H9 (cell line): ENCODE results near the gene OR4M1. TPM values are rescaled to one million over a fixed set of nuclear protein-coding genes. Genes with fewer than 3 reads are reported as not detected.

Experiments used
- DNase-seq: peaks from one replicate; pipeline ENCODE4 v3.0.0-alpha.2; 2017
- H2AFZ ChIP-seq: one replicate; pipeline ENCODE4 v1.6.1; 2013; ENCODE audit warnings: mild to moderate bottlenecking, low read length, control low read depth, moderate library complexity
- H2AK5ac ChIP-seq: 2 replicates; pipeline ENCODE4 v1.6.1; 2013; ENCODE audit warnings: low read length, control low read depth, mixed read lengths; ENCODE audit not compliant: insufficient read length
- H2BK120ac ChIP-seq: one replicate; pipeline ENCODE4 v1.6.1; 2013; ENCODE audit warnings: low read depth, mild to moderate bottlenecking, low read length, control low read depth, inconsistent platforms; ENCODE audit not compliant: poor library complexity, severe bottlenecking
- H2BK12ac ChIP-seq: 2 replicates; pipeline ENCODE4 v1.6.1; 2013; ENCODE audit warnings: low read length, control low read depth, mixed read lengths, low read depth; ENCODE audit not compliant: insufficient read length
- H2BK15ac ChIP-seq: 2 replicates; pipeline ENCODE4 v1.6.1; 2013; ENCODE audit warnings: low read depth, low read length, control low read depth
- H2BK20ac ChIP-seq: one replicate; pipeline ENCODE4 v1.6.1; 2013; ENCODE audit warnings: low read depth, mild to moderate bottlenecking, low read length, control low read depth, inconsistent platforms; ENCODE audit not compliant: poor library complexity, severe bottlenecking
- H2BK5ac ChIP-seq: 2 replicates; pipeline ENCODE4 v1.6.1; 2013; ENCODE audit warnings: low read length, control low read depth, mixed read lengths; ENCODE audit not compliant: insufficient read length
- H3K14ac ChIP-seq: 2 replicates; pipeline ENCODE4 v1.6.1; 2013; ENCODE audit warnings: low read length, control low read depth; ENCODE audit not compliant: insufficient read depth
- H3K18ac ChIP-seq: 2 replicates; pipeline ENCODE4 v1.6.1; 2013; ENCODE audit warnings: low read depth, mild to moderate bottlenecking, mixed read lengths, low read length, control low read depth; ENCODE audit not compliant: insufficient read length
- H3K23ac ChIP-seq: 2 replicates; pipeline ENCODE4 v1.6.1; 2013; ENCODE audit warnings: low read length, control low read depth, mixed read lengths, low read depth; ENCODE audit not compliant: insufficient read length
- H3K23me2 ChIP-seq: 2 replicates; pipeline ENCODE4 v1.6.1; 2013; ENCODE audit warnings: low read depth, mild to moderate bottlenecking, mixed read lengths, low read length, control low read depth; ENCODE audit not compliant: insufficient read length, poor library complexity, severe bottlenecking
- H3K27ac ChIP-seq: 2 replicates; pipeline ENCODE4 v1.5.1; 2013; ENCODE audit warnings: low read length, control low read depth, mixed read lengths, low read depth; ENCODE audit not compliant: insufficient read length
- H3K27me3 ChIP-seq: 2 replicates; pipeline ENCODE4 v1.6.1; 2013; ENCODE audit warnings: low read length, control low read depth, inconsistent platforms; ENCODE audit not compliant: insufficient read depth
- H3K4ac ChIP-seq: 2 replicates; pipeline ENCODE4 v1.6.1; 2013; ENCODE audit warnings: low read depth, mild to moderate bottlenecking, control low read depth, inconsistent platforms, low read length, moderate library complexity
- H3K4me1 ChIP-seq: 2 replicates; pipeline ENCODE4 v1.6.1; 2013; ENCODE audit warnings: low read length, control low read depth, inconsistent platforms; ENCODE audit not compliant: insufficient read depth
- H3K4me2 ChIP-seq: 2 replicates; pipeline ENCODE4 v1.6.1; 2013; ENCODE audit warnings: low read length, control low read depth, mixed read lengths; ENCODE audit not compliant: insufficient read length, insufficient read depth
- H3K56ac ChIP-seq: 2 replicates; pipeline ENCODE4 v1.6.1; 2013; ENCODE audit warnings: low read depth, mild to moderate bottlenecking, mixed read lengths, low read length, control low read depth; ENCODE audit not compliant: insufficient read length
- H3K79me1 ChIP-seq: 2 replicates; pipeline ENCODE4 v1.6.1; 2013; ENCODE audit warnings: low read depth, mild to moderate bottlenecking, moderate library complexity, low read length, control low read depth, inconsistent platforms; ENCODE audit not compliant: insufficient read depth, poor library complexity, severe bottlenecking
- H3K79me2 ChIP-seq: 2 replicates; pipeline ENCODE4 v1.6.1; 2013; ENCODE audit warnings: low read length, control low read depth, inconsistent platforms; ENCODE audit not compliant: insufficient read depth
- H3K9ac ChIP-seq: 2 replicates; pipeline ENCODE4 v1.6.1; 2013; ENCODE audit warnings: low read length, control low read depth, mixed read lengths; ENCODE audit not compliant: insufficient read length; ENCODE audit errors: extremely low read depth
- H3K9me3 ChIP-seq: one replicate; pipeline ENCODE4 v1.6.1; 2013; ENCODE audit warnings: low read depth, low read length, inconsistent platforms; ENCODE audit not compliant: control insufficient read depth
- H3T11ph ChIP-seq: one replicate; pipeline ENCODE4 v1.6.1; 2013; ENCODE audit warnings: mild to moderate bottlenecking, low read length, control low read depth, inconsistent platforms
- H4K20me1 ChIP-seq: one replicate; pipeline ENCODE4 v1.6.1; 2013; ENCODE audit not compliant: control insufficient read depth, insufficient read length, insufficient read depth
- H4K5ac ChIP-seq: 2 replicates; pipeline ENCODE4 v1.6.1; 2013; ENCODE audit warnings: low read depth, mild to moderate bottlenecking, mixed read lengths, low read length, control low read depth; ENCODE audit not compliant: insufficient read length
- H4K8ac ChIP-seq: replicated peaks from 2 replicates; pipeline ENCODE4 v1.6.1; 2013; ENCODE audit warnings: low read length, control low read depth, mixed read lengths, low read depth; ENCODE audit not compliant: insufficient read length
- H4K91ac ChIP-seq: 2 replicates; pipeline ENCODE4 v1.6.1; 2013; ENCODE audit warnings: low read depth, mild to moderate bottlenecking, moderate library complexity, mixed read lengths, low read length, control low read depth; ENCODE audit not compliant: insufficient read length
- H3K27ac Mint-ChIP-seq, 3 experiments: 2 replicates in 2 of 3; 3 replicates in 1 of 3; pipeline ENCODE4 v1.8.0; 2020 to 2021; ENCODE audit warnings: mixed read lengths in 3 of 3, mild to moderate bottlenecking in 1 of 3, moderate library complexity in 1 of 3
- H3K27me3 Mint-ChIP-seq: 2 replicates; pipeline ENCODE4 v1.8.0; 2021; ENCODE audit warnings: low read depth, mild to moderate bottlenecking, moderate library complexity, mixed read lengths
- H3K36me3 Mint-ChIP-seq, 3 experiments: 2 replicates in 2 of 3; 3 replicates in 1 of 3; pipeline ENCODE4 v1.8.0; 2020 to 2021; ENCODE audit warnings: low read depth in 3 of 3, mixed read lengths in 3 of 3; ENCODE audit not compliant: insufficient read depth in 1 of 3
- H3K4me1 Mint-ChIP-seq, 2 experiments: 2 replicates each; pipeline ENCODE4 v1.8.0; 2020; ENCODE audit warnings: mixed read lengths in 2 of 2
- H3K4me3 Mint-ChIP-seq, 2 experiments: 2 replicates in 1 of 2; 3 replicates in 1 of 2; pipeline ENCODE4 v1.8.0; 2020 to 2021; ENCODE audit warnings: mild to moderate bottlenecking in 2 of 2, mixed read lengths in 2 of 2, moderate library complexity in 1 of 2
- H3K9me3 Mint-ChIP-seq, 2 experiments: 2 replicates in 1 of 2; 3 replicates in 1 of 2; pipeline ENCODE4 v1.8.0; 2020; ENCODE audit warnings: mild to moderate bottlenecking in 2 of 2, mixed read lengths in 2 of 2, moderate library complexity in 1 of 2
- CTCF ChIP-seq: fragments of 200-600 bp; sonication (generic); conservative IDR thresholded peaks from 3 replicates; pipeline ENCODE4 v1.8.0; 2021; ENCODE audit warnings: antibody characterized with exemption, mild to moderate bottlenecking
- WGBS: extraction: QIAGEN DNeasy Blood & Tissue Kit; methylation state at CpG from one replicate; pipeline ENCODE4 v1.1.7; 2013; ENCODE audit warnings: missing lambda C conversion rate, low lambda C conversion rate, mixed read lengths; ENCODE audit not compliant: insufficient read length; ENCODE audit errors: extremely low coverage; 5-methylcytosine and 5-hydroxymethylcytosine counted together
- total RNA-seq: library from RNA; stranded (reverse); gene quantifications from 2 replicates; pipeline ENCODE4 v1.2.1, GENCODE V29; 2021

The OR4M1 gene
- total RNA-seq, 1 experiment from 2014 or later = not detected

GRCh38 chr14:19828314-19828713 is 55.0 kb downstream of the OR4M1 start:
- no peak overlapping the region for H3K27ac ChIP-seq
- Mint-ChIP-seq H3K27ac (no peak overlapping the region), H3K9me3 (peaks cover 0 to 21% of the 10 kb centered on the region in 2 experiments), H3K27me3 (no peaks in the 10 kb centered on the region), H3K4me3 (no peak overlapping the region), H3K36me3 (peaks cover 6 to 35% (median 9%) of the 10 kb centered on the region in 3 experiments; a peak in 6 of 7 replicates), H3K4me1 (no peaks in the 10 kb centered on the region)
- no peak overlapping the region for H2BK15ac ChIP-seq
- no peak for DNase-seq
- no peak overlapping the region for H2BK5ac ChIP-seq
- H3K4ac ChIP-seq = no peak overlapping the region
- no peak overlapping the region for H2BK20ac ChIP-seq
- no peak overlapping the region for H3T11ph ChIP-seq
- H2BK120ac ChIP-seq = no peak overlapping the region
- H3K56ac ChIP-seq = no peak overlapping the region
- no peak overlapping the region for H3K14ac ChIP-seq
- WGBS = no CpG with 5 or more reads among the region's 2 CpGs
- H3K9me3 ChIP-seq = peaks cover 77% of the 10 kb centered on the region
- no peak overlapping the region for H2BK12ac ChIP-seq
- no peaks in the 10 kb centered on the region for H4K20me1 ChIP-seq
- H2AK5ac ChIP-seq = no peak overlapping the region
- no peaks in the 10 kb centered on the region for H3K27me3 ChIP-seq
- H2AFZ ChIP-seq = no peak overlapping the region
- no peaks in the 10 kb centered on the region for H3K79me1 ChIP-seq
- no peaks in the 10 kb centered on the region for H3K79me2 ChIP-seq
- no peak overlapping the region for H4K91ac ChIP-seq
- H3K23ac ChIP-seq = no peak overlapping the region
- H3K9ac ChIP-seq = no peak overlapping the region
- H3K4me1 ChIP-seq = no peaks in the 10 kb centered on the region
- no peak for TF ChIP-seq CTCF
- no peaks in the 10 kb centered on the region for H3K23me2 ChIP-seq
- H4K5ac ChIP-seq = no peak overlapping the region
- no peak overlapping the region for H3K4me2 ChIP-seq
- no peak overlapping the region for H3K18ac ChIP-seq
- no peak overlapping the region for H4K8ac ChIP-seq

Other genes starting within 250 kb of the OR4M1 start
- not detected in 2 replicates for gene OR11H2, start 59.6 kb upstream of the OR4M1 start, total RNA-seq
- not detected in 2 replicates for gene OR4Q3, start 29.9 kb upstream of the OR4M1 start, total RNA-seq
- gene OR4N2, start 30.3 kb downstream of the OR4M1 start, total RNA-seq = not detected in 2 replicates
- gene OR4K2, start 101.6 kb downstream of the OR4M1 start, total RNA-seq = not detected in 2 replicates
- not detected in 2 replicates for gene OR4K5, start 147.1 kb downstream of the OR4M1 start, total RNA-seq
- gene OR4K1, start 157.4 kb downstream of the OR4M1 start, total RNA-seq = not detected in 2 replicates
- gene OR4K15, start 202.1 kb downstream of the OR4M1 start, total RNA-seq = not detected in 2 replicates
- gene OR4Q2, start 228.7 kb downstream of the OR4M1 start, total RNA-seq = not detected in 2 replicates
- gene OR4K14, start 245.8 kb downstream of the OR4M1 start, total RNA-seq = not detected in 2 replicates